Measurements from ENCODE around the gene MUCL3.

DNA sequence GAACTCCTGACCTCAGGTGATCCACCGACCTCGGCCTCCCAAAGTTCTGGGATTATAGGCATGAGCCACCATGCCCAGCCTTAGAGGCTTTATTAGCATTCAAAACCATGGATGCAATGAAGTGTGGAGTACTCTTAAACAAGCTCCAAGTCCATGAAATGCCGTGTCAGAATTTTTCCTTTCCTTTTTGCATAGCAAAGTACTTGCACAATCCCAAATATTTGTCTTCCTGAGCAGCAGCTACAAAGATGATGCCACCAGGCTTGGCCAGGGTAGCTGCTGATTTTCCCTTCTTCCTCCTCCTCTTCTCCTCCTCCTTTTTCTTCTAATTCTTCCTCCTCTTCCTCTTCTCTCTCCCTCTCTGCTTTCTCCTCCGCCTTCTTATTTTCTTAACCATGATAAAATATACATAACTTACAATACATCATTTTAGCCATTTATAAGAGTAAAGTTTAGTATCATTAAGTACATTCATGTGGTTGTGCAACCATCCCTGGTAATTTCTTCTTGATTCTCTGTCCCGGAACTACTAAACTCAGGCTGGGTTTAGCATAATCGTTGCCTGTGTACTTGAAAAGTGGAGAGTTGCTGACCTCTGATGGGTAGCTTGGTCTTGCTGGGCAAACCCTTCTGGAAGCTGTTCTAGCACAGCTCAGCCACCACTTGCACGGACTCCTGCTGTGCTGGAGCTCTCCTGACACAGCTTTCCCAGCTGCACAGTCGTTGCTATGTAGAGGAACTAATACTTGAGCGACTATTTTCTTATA lies 20.3 kb downstream of the MUCL3 start:
- TF ChIP-seq, protein P1, sequence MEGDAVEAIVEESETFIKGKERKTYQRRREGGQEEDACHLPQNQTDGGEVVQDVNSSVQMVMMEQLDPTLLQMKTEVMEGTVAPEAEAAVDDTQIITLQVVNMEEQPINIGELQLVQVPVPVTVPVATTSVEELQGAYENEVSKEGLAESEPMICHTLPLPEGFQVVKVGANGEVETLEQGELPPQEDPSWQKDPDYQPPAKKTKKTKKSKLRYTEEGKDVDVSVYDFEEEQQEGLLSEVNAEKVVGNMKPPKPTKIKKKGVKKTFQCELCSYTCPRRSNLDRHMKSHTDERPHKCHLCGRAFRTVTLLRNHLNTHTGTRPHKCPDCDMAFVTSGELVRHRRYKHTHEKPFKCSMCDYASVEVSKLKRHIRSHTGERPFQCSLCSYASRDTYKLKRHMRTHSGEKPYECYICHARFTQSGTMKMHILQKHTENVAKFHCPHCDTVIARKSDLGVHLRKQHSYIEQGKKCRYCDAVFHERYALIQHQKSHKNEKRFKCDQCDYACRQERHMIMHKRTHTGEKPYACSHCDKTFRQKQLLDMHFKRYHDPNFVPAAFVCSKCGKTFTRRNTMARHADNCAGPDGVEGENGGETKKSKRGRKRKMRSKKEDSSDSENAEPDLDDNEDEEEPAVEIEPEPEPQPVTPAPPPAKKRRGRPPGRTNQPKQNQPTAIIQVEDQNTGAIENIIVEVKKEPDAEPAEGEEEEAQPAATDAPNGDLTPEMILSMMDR (IDR thresholded peaks at IDR 0.05; ENCODE audit: insufficient read depth, low read depth, low read length) = no peak
- no peak for TF ChIP-seq EZH2 (IDR thresholded peaks at IDR 0.05; ENCODE audit: insufficient read depth, low read length)

Data from astrocyte (in vitro differentiated cells and primary cell).